OCI-LY1 (cell line): ENCODE results near the gene UBE2K.

Experiments used
- H2AFZ ChIP-seq: fragments of 200-600 bp; sonication (generic), shearing (Covaris generic); 2 replicates; pipeline ENCODE4 v1.6.0; 2014; ENCODE audit warnings: antibody characterized with exemption, mild to moderate bottlenecking, low read length
- H3F3A ChIP-seq: fragments of 200-600 bp; sonication (generic), shearing (Covaris generic); 2 replicates; pipeline ENCODE4 v1.6.0; 2014; ENCODE audit warnings: mild to moderate bottlenecking, antibody characterized with exemption, low read length, moderate library complexity; ENCODE audit not compliant: insufficient read depth
- H3K27ac ChIP-seq: fragments of 200-600 bp; sonication (generic); 2 replicates; pipeline ENCODE4 v1.5.1; 2014; ENCODE audit warnings: low read length, mixed run types, mild to moderate bottlenecking, low read depth; ENCODE audit not compliant: poor library complexity, severe bottlenecking
- H3K27me3 ChIP-seq: fragments of 200-600 bp; sonication (generic); 2 replicates; pipeline ENCODE4 v1.6.0; 2014; ENCODE audit warnings: antibody characterized with exemption, mild to moderate bottlenecking, low read length, moderate library complexity; ENCODE audit not compliant: insufficient read depth
- H3K36me3 ChIP-seq: fragments of 200-600 bp; sonication (generic); 2 replicates; pipeline ENCODE4 v1.6.1; 2014; ENCODE audit warnings: mild to moderate bottlenecking, antibody characterized with exemption, low read length, moderate library complexity, mixed read lengths; ENCODE audit not compliant: insufficient read depth
- H3K4me1 ChIP-seq: fragments of 200-600 bp; sonication (generic); 2 replicates; pipeline ENCODE4 v1.5.1; 2014; ENCODE audit warnings: mild to moderate bottlenecking, low read length, moderate library complexity; ENCODE audit not compliant: insufficient read depth, severe bottlenecking
- H3K4me2 ChIP-seq: fragments of 200-600 bp; sonication (generic), shearing (Covaris generic); 2 replicates; pipeline ENCODE4 v1.6.1; 2014; ENCODE audit warnings: low read length
- H3K4me3 ChIP-seq: fragments of 200-600 bp; sonication (generic); 2 replicates; pipeline ENCODE4 v1.5.1; 2014; ENCODE audit warnings: low read length, low read depth, mild to moderate bottlenecking, mixed read lengths; ENCODE audit not compliant: poor library complexity, severe bottlenecking
- H3K79me2 ChIP-seq: fragments of 200-600 bp; shearing (Covaris generic); 2 replicates; pipeline ENCODE4 v1.6.1; 2016; ENCODE audit warnings: mixed run types, low read length, mixed read lengths; ENCODE audit not compliant: insufficient read depth
- H3K9ac ChIP-seq: fragments of 200-600 bp; sonication (generic), shearing (Covaris generic); 2 replicates; pipeline ENCODE4 v1.6.1; 2014; ENCODE audit warnings: mild to moderate bottlenecking, low read length, mixed read lengths
- H3K9me2 ChIP-seq: fragments of 200-600 bp; sonication (generic), shearing (Covaris generic); 2 replicates; pipeline ENCODE4 v1.6.1; 2014; ENCODE audit warnings: low read depth, mild to moderate bottlenecking, low read length, mixed read lengths
- H3K9me3 ChIP-seq: fragments of 200-600 bp; shearing (Covaris generic); 2 replicates; pipeline ENCODE4 v1.6.1; 2014; ENCODE audit warnings: low read length, mixed read lengths
- H4K20me1 ChIP-seq: fragments of 200-600 bp; sonication (generic), shearing (Covaris generic); 2 replicates; pipeline ENCODE4 v1.6.0; 2016; ENCODE audit warnings: mild to moderate bottlenecking, low read length; ENCODE audit not compliant: insufficient read depth
- CTCF ChIP-seq: fragments of 200-600 bp; sonication (generic), shearing (Covaris generic); IDR thresholded peaks from 2 replicates; pipeline ENCODE4 v1.5.1; 2017; ENCODE audit warnings: mild to moderate bottlenecking, antibody characterized with exemption, low read length, moderate library complexity, mixed read lengths

Gene UBE2K

DNA sequence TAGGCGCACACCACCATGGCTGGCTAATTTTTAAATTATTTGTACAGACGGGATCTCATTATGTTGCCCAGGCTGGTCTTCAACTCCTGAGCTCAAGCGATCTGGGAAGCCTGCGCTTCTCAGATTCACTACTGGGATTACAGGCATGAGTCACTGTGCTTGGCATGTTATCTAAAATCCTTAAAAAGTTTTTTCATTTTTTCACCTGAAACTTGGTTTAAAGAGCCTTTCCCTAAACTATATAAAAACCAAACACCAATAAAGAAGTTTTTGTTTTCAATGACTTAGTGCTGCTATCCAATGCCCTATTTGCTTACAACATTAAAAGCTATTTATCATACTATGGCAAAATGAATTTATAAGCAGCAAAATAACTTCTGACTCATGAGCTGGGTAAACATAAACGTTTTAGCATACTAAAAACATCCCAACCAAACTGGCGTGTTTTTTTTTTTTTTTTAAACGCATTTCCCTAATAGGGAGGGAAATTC, 127.8 kb downstream of the UBE2K start:
- Histone ChIP-seq H3K4me2 (no peak overlapping the region), H3K36me3 (peaks cover 66% of the 10 kb centered on the region), H3K9me2 (no peaks in the 10 kb centered on the region), H4K20me1 (no peaks in the 10 kb centered on the region), H3K27me3 (no peaks in the 10 kb centered on the region), H3F3A (no peaks in the 10 kb centered on the region), H3K79me2 (no peaks in the 10 kb centered on the region), H3K4me3 (no peak overlapping the region), H3K27ac (no peak overlapping the region), H3K9me3 (no peaks in the 10 kb centered on the region), H3K9ac (no peak overlapping the region), H2AFZ (no peak overlapping the region), H3K4me1 (no peaks in the 10 kb centered on the region)
- no peak for TF ChIP-seq CTCF
